Liver (tissue), 9 donors: ENCODE results near the gene UBA3. TPM values are rescaled to one million over a fixed set of nuclear protein-coding genes. Genes with fewer than 3 reads are reported as not detected.

Experiments
- DNase-seq: peaks from one replicate; pipeline ENCODE4 v3.0.0-alpha.2; 2017; ENCODE audit warnings: low spot score
- H3K27ac ChIP-seq, 2 donors: one replicate each; pipeline ENCODE4 v1.7.0; 2013; ENCODE audit warnings: inconsistent platforms in 2 of 2, low read length in 2 of 2, control low read depth in 1 of 2, low read depth in 1 of 2, mild to moderate bottlenecking in 1 of 2
- H3K27me3 ChIP-seq, 4 donors: one replicate each; pipeline versions ENCODE4 v1.6.1 to v1.7.0; 2013; ENCODE audit warnings: low read length in 3 of 4, inconsistent platforms in 1 of 4, mild to moderate bottlenecking in 1 of 4, moderate library complexity in 1 of 4; ENCODE audit not compliant: control insufficient read depth in 4 of 4, insufficient read depth in 4 of 4
- H3K36me3 ChIP-seq, 4 donors: one replicate each; pipeline versions ENCODE4 v1.6.1 to v1.7.0; 2013; ENCODE audit warnings: low read length in 3 of 4, mild to moderate bottlenecking in 3 of 4, low read depth in 1 of 4, moderate library complexity in 1 of 4; ENCODE audit not compliant: control insufficient read depth in 4 of 4, insufficient read depth in 3 of 4
- H3K4me1 ChIP-seq, 4 donors: one replicate each; pipeline versions ENCODE4 v1.6.1 to v1.7.0; 2013; ENCODE audit warnings: low read length in 3 of 4, mild to moderate bottlenecking in 3 of 4, moderate library complexity in 1 of 4; ENCODE audit not compliant: control insufficient read depth in 4 of 4, insufficient read depth in 4 of 4
- H3K4me3 ChIP-seq, 3 donors: one replicate each; pipeline versions ENCODE4 v1.6.1 to v1.7.0; 2013; ENCODE audit warnings: low read length in 3 of 3, control low read depth in 1 of 3, low read depth in 1 of 3, mild to moderate bottlenecking in 1 of 3
- H3K9ac ChIP-seq, 2 donors: one replicate each; pipeline ENCODE4 v1.7.0; 2013; ENCODE audit warnings: low read length in 2 of 2, mild to moderate bottlenecking in 2 of 2, moderate library complexity in 2 of 2, control low read depth in 1 of 2, low read depth in 1 of 2
- H3K9me3 ChIP-seq, 4 donors: one replicate each; pipeline versions ENCODE4 v1.6.1 to v1.7.0; 2013; ENCODE audit warnings: low read length in 3 of 4; ENCODE audit not compliant: control insufficient read depth in 4 of 4
- CTCF ChIP-seq: fragments of 150-350 bp; IDR thresholded peaks from 2 replicates; pipeline ENCODE4 v1.5.1; 2017; ENCODE audit warnings: improper control_type of control experiment, low read depth, low read length; ENCODE audit not compliant: missing input control
- EGR1 ChIP-seq, 2 donors: IDR thresholded peaks; 2 replicates each; pipeline ENCODE4 v1.6.1; 2016 to 2018; ENCODE audit warnings: antibody characterized with exemption in 2 of 2, low read depth in 2 of 2
- FOXA1 ChIP-seq: IDR thresholded peaks from 2 replicates; pipeline ENCODE4 v1.6.1; 2016; ENCODE audit warnings: antibody characterized with exemption
- FOXA2 ChIP-seq: IDR thresholded peaks from 2 replicates; pipeline ENCODE4 v1.6.1; 2016; ENCODE audit warnings: antibody characterized with exemption
- GABPA ChIP-seq, 2 donors: IDR thresholded peaks in 1 of 2; conservative IDR thresholded peaks in 1 of 2; 2 replicates each; pipeline ENCODE4 v1.6.1; 2016; ENCODE audit warnings: antibody characterized with exemption in 2 of 2, mild to moderate bottlenecking in 1 of 2, moderate library complexity in 1 of 2
- HNF4G ChIP-seq: IDR thresholded peaks from 2 replicates; pipeline ENCODE4 v1.6.1; 2016; ENCODE audit warnings: antibody characterized with exemption
- JUND ChIP-seq, 2 donors: IDR thresholded peaks; 2 replicates each; pipeline ENCODE4 v1.6.1; 2016; ENCODE audit warnings: antibody characterized with exemption in 2 of 2
- MAX ChIP-seq: IDR thresholded peaks from 2 replicates; pipeline ENCODE4 v1.6.1; 2016; ENCODE audit warnings: antibody characterized with exemption
- NR2F2 ChIP-seq: IDR thresholded peaks from 2 replicates; pipeline ENCODE4 v1.6.1; 2016; ENCODE audit warnings: antibody characterized with exemption
- RAD21 ChIP-seq, 2 donors: IDR thresholded peaks; 2 replicates each; pipeline ENCODE4 v1.6.1; 2016; ENCODE audit warnings: antibody characterized with exemption in 2 of 2, mild to moderate bottlenecking in 2 of 2
- RXRA ChIP-seq, 2 donors: IDR thresholded peaks; 2 replicates each; pipeline ENCODE4 v1.6.1; 2017 to 2018; ENCODE audit warnings: antibody characterized with exemption in 2 of 2, mild to moderate bottlenecking in 1 of 2
- SP1 ChIP-seq: IDR thresholded peaks from 2 replicates; pipeline ENCODE4 v1.6.1; 2018; ENCODE audit warnings: antibody characterized with exemption, mild to moderate bottlenecking
- TAF1 ChIP-seq: conservative IDR thresholded peaks from 2 replicates; pipeline ENCODE4 v1.6.1; 2016; ENCODE audit warnings: antibody characterized with exemption, mild to moderate bottlenecking
- YY1 ChIP-seq: IDR thresholded peaks from 2 replicates; pipeline ENCODE4 v1.6.1; 2016; ENCODE audit warnings: antibody characterized with exemption, mild to moderate bottlenecking
- WGBS: extraction: QIAGEN DNeasy Blood & Tissue Kit; methylation state at CpG from one replicate; pipeline ENCODE4 v1.1.7; 2013; 5-methylcytosine and 5-hydroxymethylcytosine counted together
- polyA plus RNA-seq, 2 donors: library from polyadenylated mRNA; stranded (reverse) in 1 of 2; unstranded in 1 of 2; fragments of 200-250 nt in 1 of 2; fragments of >200 nt in 1 of 2; fragmentation: Nextera tagmentation in 1 of 2; extraction: Ambion mirVana in 1 of 2; gene quantifications; one replicate each; pipeline versions ENCODE4 v1.2.1 to v1.2.3, GENCODE V29; 2013 to 2015
- total RNA-seq, 2 donors: library from RNA; depleted of rRNA; stranded (reverse); fragments of >200 nt; gene quantifications; one replicate each; pipeline ENCODE4 v1.2.3, GENCODE V29; 2014
- TF ChIP-seq, protein P1 (sequence below): IDR thresholded peaks from 2 replicates; pipeline ENCODE4 v1.6.1; 2016; ENCODE audit warnings: antibody characterized with exemption
- TF ChIP-seq, protein P2 (sequence below): IDR thresholded peaks from 2 replicates; pipeline ENCODE4 v1.6.1; 2016; ENCODE audit warnings: antibody characterized with exemption
- TF ChIP-seq, protein P3 (sequence below): IDR thresholded peaks from 2 replicates; pipeline ENCODE4 v1.6.1; 2016; ENCODE audit warnings: antibody characterized with exemption, mild to moderate bottlenecking
- donor health status: healthy.
- donor health status: healthy.
- donor health status: healthy.
- donor health status: healthy.
- donor health status: healthy.

Gene UBA3
- total and polyA plus RNA-seq, 4 donors, result 13.1 to 34.4 (median 26.4) TPM

DNA sequence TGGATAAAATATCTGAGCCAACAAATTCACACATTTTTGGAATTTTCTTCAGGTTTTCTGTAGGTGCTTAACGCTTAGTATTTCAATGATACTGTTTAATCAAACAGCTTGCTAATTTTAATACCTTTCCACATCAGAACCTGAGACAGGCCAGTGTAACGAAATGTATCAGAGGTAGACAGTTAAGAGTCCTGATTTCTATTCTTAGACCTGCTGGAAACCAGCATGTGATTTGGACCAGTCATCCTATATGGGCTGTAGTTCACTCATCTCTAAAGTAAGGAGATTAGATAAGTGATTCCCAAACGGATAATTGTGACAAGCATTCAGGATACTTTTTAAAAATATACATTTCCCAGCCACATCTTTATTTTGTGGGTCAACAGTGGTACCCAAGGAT is 23.0 kb upstream of the UBA3 start:
- Histone ChIP-seq H3K27ac (no peak overlapping the region), H3K4me3 (no peak overlapping the region), H3K27me3 (no peaks in the 10 kb centered on the region), H3K36me3 (peaks cover 0 to 28% (median 17%) of the 10 kb centered on the region in 4 donors), H3K9me3 (no peaks in the 10 kb centered on the region), H3K4me1 (peaks cover 0 to 2% (median 0%) of the 10 kb centered on the region in 4 donors), H3K9ac (no peak overlapping the region)
- 94% methylated on average over 3 of the region's 3 CpGs for WGBS
- DNase-seq, result no peak
- TF ChIP-seq, protein P1, sequence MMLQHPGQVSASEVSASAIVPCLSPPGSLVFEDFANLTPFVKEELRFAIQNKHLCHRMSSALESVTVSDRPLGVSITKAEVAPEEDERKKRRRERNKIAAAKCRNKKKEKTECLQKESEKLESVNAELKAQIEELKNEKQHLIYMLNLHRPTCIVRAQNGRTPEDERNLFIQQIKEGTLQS, result no peak
- TF ChIP-seq, protein P2, sequence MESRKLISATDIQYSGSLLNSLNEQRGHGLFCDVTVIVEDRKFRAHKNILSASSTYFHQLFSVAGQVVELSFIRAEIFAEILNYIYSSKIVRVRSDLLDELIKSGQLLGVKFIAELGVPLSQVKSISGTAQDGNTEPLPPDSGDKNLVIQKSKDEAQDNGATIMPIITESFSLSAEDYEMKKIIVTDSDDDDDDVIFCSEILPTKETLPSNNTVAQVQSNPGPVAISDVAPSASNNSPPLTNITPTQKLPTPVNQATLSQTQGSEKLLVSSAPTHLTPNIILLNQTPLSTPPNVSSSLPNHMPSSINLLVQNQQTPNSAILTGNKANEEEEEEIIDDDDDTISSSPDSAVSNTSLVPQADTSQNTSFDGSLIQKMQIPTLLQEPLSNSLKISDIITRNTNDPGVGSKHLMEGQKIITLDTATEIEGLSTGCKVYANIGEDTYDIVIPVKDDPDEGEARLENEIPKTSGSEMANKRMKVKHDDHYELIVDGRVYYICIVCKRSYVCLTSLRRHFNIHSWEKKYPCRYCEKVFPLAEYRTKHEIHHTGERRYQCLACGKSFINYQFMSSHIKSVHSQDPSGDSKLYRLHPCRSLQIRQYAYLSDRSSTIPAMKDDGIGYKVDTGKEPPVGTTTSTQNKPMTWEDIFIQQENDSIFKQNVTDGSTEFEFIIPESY, result no peak
- TF ChIP-seq, protein P3, sequence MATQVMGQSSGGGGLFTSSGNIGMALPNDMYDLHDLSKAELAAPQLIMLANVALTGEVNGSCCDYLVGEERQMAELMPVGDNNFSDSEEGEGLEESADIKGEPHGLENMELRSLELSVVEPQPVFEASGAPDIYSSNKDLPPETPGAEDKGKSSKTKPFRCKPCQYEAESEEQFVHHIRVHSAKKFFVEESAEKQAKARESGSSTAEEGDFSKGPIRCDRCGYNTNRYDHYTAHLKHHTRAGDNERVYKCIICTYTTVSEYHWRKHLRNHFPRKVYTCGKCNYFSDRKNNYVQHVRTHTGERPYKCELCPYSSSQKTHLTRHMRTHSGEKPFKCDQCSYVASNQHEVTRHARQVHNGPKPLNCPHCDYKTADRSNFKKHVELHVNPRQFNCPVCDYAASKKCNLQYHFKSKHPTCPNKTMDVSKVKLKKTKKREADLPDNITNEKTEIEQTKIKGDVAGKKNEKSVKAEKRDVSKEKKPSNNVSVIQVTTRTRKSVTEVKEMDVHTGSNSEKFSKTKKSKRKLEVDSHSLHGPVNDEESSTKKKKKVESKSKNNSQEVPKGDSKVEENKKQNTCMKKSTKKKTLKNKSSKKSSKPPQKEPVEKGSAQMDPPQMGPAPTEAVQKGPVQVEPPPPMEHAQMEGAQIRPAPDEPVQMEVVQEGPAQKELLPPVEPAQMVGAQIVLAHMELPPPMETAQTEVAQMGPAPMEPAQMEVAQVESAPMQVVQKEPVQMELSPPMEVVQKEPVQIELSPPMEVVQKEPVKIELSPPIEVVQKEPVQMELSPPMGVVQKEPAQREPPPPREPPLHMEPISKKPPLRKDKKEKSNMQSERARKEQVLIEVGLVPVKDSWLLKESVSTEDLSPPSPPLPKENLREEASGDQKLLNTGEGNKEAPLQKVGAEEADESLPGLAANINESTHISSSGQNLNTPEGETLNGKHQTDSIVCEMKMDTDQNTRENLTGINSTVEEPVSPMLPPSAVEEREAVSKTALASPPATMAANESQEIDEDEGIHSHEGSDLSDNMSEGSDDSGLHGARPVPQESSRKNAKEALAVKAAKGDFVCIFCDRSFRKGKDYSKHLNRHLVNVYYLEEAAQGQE, result no peak
- TF ChIP-seq EGR1 (IDR thresholded peaks at IDR 0.05; ENCODE audit: low read depth in 2 of 2) (no peak), RXRA (IDR thresholded peaks at IDR 0.05) (no peak), MAX (no peak), GABPA (IDR thresholded peaks at IDR 0.05 in 1 of 2, conservative IDR thresholded peaks at IDR 0.05 in 1 of 2) (no peak), YY1 (no peak), RAD21 (IDR thresholded peaks at IDR 0.05) (no peak), SP1 (no peak), FOXA2 (no peak), TAF1 (no peak), CTCF (no peak), HNF4G (no peak), FOXA1 (no peak), NR2F2 (no peak)

DNA sequence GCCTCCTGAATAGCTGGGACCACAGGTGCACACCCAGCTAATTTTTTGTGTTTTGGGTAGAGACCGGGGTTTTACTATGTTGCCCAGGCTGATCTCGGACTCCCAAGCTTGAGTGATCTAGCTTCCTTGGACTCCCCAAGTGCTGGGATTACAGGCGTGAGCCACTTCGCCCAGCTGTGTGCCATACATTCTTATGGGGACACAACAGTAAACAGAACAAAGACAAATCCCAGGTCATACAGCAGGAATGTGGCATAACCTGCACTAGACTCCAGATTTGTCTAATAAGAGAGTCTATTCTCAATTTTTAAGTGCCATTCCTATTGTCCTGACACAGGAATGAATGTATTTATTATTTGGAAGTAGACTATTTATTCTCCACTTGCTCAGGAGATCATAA is 22.2 kb upstream of the UBA3 start:
- peaks cover 0 to 2% (median 0%) of the 10 kb centered on the region in 4 donors for H3K4me1 ChIP-seq
- no peaks in the 10 kb centered on the region for H3K27me3 ChIP-seq

More for the DNA sequence above, 22.2 kb upstream of the UBA3 start:
- no peaks in the 10 kb centered on the region for H3K9me3 ChIP-seq
- 94% methylated on average over 4 of the region's 4 CpGs for WGBS
- TF ChIP-seq JUND (IDR thresholded peaks at IDR 0.05) (no peak), FOXA1 (no peak), HNF4G (no peak)
- TF ChIP-seq, protein P3, result no peak
- no peak overlapping the region for H3K9ac ChIP-seq
- peaks cover 0 to 28% (median 17%) of the 10 kb centered on the region in 4 donors for H3K36me3 ChIP-seq
- H3K27ac ChIP-seq, result no peak overlapping the region
- no peak overlapping the region for H3K4me3 ChIP-seq
- no peak for DNase-seq
